Astrocyte (in vitro differentiated cells and primary cell): ENCODE measurements around the gene PI4KB.

Experiments used
- EZH2 ChIP-seq: IDR thresholded peaks from 2 replicates; pipeline ENCODE4 v1.6.1; 2012; ENCODE audit warnings: mild to moderate bottlenecking, low read length, inconsistent platforms; ENCODE audit not compliant: insufficient read depth
- TF ChIP-seq, protein P1 (sequence below): IDR thresholded peaks from 2 replicates; pipeline ENCODE4 v1.5.1; 2011; ENCODE audit warnings: low read depth, mild to moderate bottlenecking, inconsistent platforms, low read length, moderate library complexity; ENCODE audit not compliant: insufficient read depth

DNA sequence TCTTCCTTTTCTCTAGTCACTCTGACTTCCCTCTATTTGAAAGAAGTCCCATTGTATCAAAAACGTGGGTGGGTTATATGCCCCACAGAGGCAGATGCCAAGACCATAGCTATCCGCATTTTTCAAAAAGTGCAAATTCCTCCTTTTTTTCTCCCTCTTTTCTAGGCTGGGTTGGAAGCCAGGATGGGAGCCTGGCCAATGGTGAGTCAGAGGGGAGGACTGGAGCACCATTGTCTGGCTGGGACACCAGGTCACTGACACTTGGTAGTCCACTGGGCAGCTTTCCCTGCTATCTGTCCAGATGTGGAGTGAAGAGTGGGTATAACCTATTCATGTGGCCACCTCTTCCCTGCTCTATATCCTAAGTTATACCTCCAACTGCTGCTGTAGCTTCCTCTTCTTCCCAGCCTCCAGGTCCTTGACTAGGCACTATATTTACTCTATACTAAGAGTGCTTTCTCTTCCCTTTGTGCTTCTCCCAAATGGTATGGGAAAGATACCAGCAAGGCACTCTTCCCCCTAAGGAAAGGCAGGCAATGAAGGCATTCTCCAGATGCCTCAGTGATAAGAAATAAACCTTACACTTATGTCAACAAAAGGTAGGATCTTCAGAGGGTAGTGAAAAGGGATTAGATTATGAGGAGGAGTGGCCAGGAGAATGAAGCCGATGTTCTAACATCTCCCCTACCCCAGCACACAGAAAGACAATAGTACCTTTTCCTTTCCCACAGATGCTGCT lies 12.9 kb downstream of the PI4KB start:
- TF ChIP-seq, protein P1, sequence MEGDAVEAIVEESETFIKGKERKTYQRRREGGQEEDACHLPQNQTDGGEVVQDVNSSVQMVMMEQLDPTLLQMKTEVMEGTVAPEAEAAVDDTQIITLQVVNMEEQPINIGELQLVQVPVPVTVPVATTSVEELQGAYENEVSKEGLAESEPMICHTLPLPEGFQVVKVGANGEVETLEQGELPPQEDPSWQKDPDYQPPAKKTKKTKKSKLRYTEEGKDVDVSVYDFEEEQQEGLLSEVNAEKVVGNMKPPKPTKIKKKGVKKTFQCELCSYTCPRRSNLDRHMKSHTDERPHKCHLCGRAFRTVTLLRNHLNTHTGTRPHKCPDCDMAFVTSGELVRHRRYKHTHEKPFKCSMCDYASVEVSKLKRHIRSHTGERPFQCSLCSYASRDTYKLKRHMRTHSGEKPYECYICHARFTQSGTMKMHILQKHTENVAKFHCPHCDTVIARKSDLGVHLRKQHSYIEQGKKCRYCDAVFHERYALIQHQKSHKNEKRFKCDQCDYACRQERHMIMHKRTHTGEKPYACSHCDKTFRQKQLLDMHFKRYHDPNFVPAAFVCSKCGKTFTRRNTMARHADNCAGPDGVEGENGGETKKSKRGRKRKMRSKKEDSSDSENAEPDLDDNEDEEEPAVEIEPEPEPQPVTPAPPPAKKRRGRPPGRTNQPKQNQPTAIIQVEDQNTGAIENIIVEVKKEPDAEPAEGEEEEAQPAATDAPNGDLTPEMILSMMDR = no peak
- TF ChIP-seq EZH2 = no peak
